Prostate gland (tissue), 2 donors: Measurements from ENCODE around the gene PSG4.
"Not testable (repeated sequence)": the region's sequence is repeated elsewhere in the genome, so short reads cannot be mapped to it uniquely, and the experiment has no call there.

Experiments used
- CTCF ChIP-seq, 4 experiments: fragments of 200-600 bp in 2 of 4; fragments of 450-650 bp in 2 of 4; sonication (generic) in 2 of 4; IDR thresholded peaks; 1 replicate in 3 of 4; 2 replicates in 1 of 4; pipeline ENCODE4 v1.5.1; 2016 to 2019; ENCODE audit warnings: antibody characterized with exemption in 4 of 4, mild to moderate bottlenecking in 2 of 4, moderate library complexity in 2 of 4
- POLR2A ChIP-seq: fragments of 450-650 bp; IDR thresholded peaks from one replicate; pipeline ENCODE4 v1.6.1; 2016; ENCODE audit warnings: antibody characterized with exemption, mild to moderate bottlenecking

GRCh38 chr19:43207174-43207573 is 1.7 kb upstream of the PSG4 start:
- TF ChIP-seq CTCF (IDR thresholded peaks at IDR 0.05) = peak; percentile 26 to 64 (median 43)
- not testable (repeated sequence) for TF ChIP-seq POLR2A
